Transverse colon (tissue), 4 donors: ENCODE measurements around the gene RFXAP.

ENCODE experiments used
- CTCF ChIP-seq, 5 experiments: fragments of 200-600 bp in 3 of 5; fragments of 450-650 bp in 2 of 5; sonication (generic) in 3 of 5; IDR thresholded peaks; 1 replicate in 2 of 5; 2 replicates in 3 of 5; pipeline ENCODE4 v1.5.1; 2016 to 2017; ENCODE audit warnings: antibody characterized with exemption in 5 of 5, inconsistent platforms in 3 of 5, mild to moderate bottlenecking in 2 of 5, moderate library complexity in 1 of 5
- EP300 ChIP-seq: sonication (generic); formaldehyde crosslinking; IDR thresholded peaks from one replicate; pipeline ENCODE4 v1.6.1; 2017; ENCODE audit warnings: antibody characterized with exemption, low read depth
- POLR2A ChIP-seq: fragments of 450-650 bp; IDR thresholded peaks from one replicate; pipeline ENCODE4 v1.6.1; 2016; ENCODE audit warnings: antibody characterized with exemption, mild to moderate bottlenecking, moderate library complexity
- POLR2AphosphoS5 ChIP-seq, 3 donors: sonication (generic); formaldehyde crosslinking; IDR thresholded peaks; one replicate each; pipeline ENCODE4 v1.6.1; 2016; ENCODE audit warnings: antibody characterized with exemption in 3 of 3

GRCh38 chr13:36834299-36834698, 15.3 kb downstream of the RFXAP start:
- TF ChIP-seq EP300, result no peak
- no peak for TF ChIP-seq CTCF (IDR thresholded peaks at IDR 0.05)
- TF ChIP-seq POLR2A, result no peak
- no peak for TF ChIP-seq POLR2AphosphoS5 (IDR thresholded peaks at IDR 0.05)
